Embryonic facial prominence (tissue), 1 donor: ENCODE results near the gene JMJD7.
A peak's percentile ranks its signal among the peaks of the same experiment; 100 is the strongest.

Experiments used
- DNase-seq: peaks from one replicate; pipeline ENCODE4 v3.0.0-alpha.2; 2016; ENCODE audit errors: extremely low spot score

The JMJD7 gene

GRCh38 chr15:41827880-41828806, at the start of gene JMJD7:
Gene JMJD7 (plus strand): TSS chr15:41828092. CDS start chr15:41828125, 33 bp downstream.
- peak; percentile 62 for DNase-seq

- DNase-seq, result no peak
Measured at GRCh38 chr15:41778521-41778920, 49.4 kb upstream of the JMJD7 start.

- DNase-seq, result no peak
Measured at GRCh38 chr15:41779662-41780157, 48.2 kb upstream of the JMJD7 start.

- DNase-seq, result no peak
Measured at GRCh38 chr15:41780266-41780665, 47.6 kb upstream of the JMJD7 start.

DNA sequence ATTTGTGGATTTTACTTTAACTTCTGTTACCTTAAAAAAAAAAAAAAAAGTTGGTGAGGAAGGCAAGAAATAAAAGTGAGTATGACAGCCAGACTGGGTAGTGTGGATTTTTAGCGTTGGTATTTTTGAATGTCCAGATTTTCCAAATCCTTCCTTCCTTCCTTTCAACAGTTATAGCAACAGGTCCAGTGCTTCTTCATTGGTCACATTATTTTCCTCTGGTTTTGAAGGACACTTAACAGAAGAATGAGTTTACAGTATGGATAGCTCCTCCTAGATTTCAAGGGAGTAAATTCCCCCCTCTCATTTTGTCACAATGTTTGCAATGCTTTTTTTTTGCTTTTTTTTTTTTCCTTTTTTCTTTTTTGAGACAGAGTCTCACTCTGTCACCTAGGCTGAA, 47.2 kb upstream of the JMJD7 start:
- no peak for DNase-seq

GRCh38 chr15:41782371-41783282, 45.3 kb upstream of the JMJD7 start:
- DNase-seq, result no peak

DNA sequence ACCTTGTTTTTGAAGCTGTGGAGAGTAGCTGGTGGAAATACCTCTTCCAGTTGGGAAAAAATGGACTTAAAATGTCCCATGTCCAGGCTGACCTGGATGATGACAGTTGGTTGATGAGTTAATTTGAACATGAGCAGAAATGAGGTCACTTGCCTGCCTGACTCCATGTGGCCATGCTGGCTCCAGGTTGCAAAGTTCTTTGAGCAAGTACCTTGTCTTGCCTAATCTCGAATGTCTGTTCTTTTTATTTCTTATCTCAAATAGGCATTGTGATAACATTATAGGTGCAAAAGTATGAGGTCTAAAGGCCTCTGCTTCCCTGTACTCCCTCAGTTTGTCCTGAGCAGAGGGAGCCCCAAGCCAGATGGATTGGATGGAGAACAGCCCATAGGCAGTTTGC, 44.6 kb upstream of the JMJD7 start:
- DNase-seq, result no peak

DNA sequence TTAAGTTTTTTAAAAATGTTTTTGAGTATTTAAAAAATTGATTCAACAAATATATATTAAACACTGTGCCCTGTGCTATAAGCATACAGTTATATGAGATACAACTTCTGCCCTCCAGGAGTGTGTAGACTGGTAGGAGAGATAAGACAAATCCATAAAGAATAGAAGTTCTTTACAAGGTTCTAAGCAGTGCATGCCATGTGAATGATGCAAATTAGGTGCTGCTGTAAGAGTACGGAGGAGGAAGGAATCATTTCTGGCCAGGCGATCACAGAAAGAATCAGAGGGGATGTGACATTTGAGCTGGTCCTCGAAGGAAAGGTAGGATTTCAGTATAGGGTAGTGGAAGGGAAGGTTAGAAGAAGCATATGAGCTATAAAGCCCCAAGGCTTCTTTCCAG, 39.6 kb upstream of the JMJD7 start:
- DNase-seq, result no peak

GRCh38 chr15:41789236-41789635, 38.7 kb upstream of the JMJD7 start:
- DNase-seq, result no peak

DNA sequence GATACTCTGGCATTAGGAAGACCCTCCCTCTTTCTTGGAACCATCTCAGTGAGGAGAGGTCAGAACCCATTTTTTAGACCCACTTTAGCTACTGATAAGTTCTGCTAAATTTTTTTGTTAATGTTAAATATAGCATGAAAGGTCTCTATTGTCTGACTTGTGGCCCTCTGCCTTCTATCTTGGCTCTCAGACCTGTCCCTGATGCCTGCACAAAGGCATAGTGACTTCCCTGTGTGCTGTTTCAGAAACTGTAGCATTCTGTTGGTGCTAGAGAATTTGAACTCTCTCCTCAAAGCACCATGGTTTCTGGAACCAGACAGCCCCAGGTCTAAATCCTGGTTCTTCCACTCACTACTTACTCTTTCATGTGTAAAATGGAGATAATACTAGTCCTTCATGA, 38.2 kb upstream of the JMJD7 start:
- DNase-seq, result no peak

DNA sequence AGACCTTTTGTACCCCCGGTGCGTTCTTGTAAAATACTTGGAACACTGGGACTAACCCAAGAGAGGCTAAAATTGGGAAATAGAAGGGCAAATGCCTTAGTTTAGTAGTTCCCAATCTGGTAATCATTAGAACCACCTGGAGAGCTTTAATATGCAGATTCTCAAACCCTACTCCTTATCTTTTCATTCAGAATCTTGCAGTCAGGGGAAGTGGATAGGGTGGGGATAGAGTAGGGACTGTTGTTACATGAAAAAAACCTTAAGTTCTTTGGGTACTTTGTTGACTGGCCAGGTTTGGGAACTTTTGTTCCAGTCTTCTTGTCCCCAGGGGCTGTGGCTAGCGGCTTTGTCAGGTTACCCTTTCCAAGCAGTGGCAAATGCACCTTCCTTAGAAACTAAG, 37.7 kb upstream of the JMJD7 start:
- no peak for DNase-seq

DNA sequence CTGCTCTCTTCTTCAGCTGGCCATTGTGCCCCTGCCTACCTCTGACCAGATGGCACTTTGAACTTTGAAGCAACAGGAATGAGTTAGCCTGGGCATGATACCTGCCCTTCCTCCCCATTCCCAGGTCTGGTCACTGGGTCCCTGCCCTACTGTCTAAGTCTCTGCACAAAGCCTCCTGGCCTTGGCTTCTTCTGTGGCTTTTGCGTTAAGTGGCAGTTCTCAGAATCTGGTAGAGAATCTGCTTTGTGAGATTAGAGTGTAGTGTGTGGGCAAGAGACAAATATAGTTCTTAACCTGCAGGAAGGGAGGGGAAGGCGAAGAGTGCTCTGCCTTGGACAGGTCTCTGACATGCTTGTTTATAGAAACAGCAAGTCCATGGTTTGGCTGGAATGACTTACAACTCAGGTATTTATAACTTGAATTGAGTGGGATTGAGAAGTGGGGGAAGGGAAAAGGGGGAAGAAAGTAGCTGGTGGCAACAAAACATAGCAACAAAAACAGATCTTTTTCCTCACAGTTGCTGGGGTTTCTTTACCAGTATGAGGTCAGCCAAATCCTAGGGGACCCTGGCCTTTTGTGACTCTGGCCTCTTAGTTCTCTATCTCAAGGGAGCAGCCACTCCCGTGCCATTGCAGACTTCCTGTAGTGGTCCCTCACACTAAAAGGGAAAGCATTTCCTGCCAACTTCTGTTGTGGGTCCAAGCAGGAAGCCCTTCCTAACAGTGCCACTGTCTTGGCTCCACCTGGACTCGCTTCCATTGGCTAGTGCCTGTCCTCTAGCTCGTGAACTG, 36.9 kb upstream of the JMJD7 start:
- no peak for DNase-seq

- no peak for DNase-seq
Measured at GRCh38 chr15:41791547-41791937, 36.4 kb upstream of the JMJD7 start.

GRCh38 chr15:41792000-41792637, 35.8 kb upstream of the JMJD7 start:
- DNase-seq, result no peak

DNA sequence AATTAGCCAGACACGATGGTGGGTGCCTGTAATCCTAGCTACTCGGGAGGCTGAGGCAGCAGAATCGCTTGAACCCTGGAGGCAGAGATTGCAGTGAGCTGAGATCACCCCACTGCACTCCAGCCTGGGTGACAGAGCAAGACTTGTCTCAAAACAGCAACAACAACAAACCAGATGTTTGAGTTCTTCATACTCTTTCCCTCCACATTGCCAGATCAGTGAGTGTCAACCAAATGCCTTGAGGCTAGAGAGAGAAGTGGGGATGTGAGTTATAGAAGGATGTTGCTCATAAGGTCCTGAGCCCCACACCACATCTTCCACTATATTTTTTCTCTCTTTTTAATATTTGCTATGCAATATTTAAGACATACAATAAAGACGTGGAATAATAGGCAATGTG, 33.8 kb upstream of the JMJD7 start:
- DNase-seq, result no peak

DNA sequence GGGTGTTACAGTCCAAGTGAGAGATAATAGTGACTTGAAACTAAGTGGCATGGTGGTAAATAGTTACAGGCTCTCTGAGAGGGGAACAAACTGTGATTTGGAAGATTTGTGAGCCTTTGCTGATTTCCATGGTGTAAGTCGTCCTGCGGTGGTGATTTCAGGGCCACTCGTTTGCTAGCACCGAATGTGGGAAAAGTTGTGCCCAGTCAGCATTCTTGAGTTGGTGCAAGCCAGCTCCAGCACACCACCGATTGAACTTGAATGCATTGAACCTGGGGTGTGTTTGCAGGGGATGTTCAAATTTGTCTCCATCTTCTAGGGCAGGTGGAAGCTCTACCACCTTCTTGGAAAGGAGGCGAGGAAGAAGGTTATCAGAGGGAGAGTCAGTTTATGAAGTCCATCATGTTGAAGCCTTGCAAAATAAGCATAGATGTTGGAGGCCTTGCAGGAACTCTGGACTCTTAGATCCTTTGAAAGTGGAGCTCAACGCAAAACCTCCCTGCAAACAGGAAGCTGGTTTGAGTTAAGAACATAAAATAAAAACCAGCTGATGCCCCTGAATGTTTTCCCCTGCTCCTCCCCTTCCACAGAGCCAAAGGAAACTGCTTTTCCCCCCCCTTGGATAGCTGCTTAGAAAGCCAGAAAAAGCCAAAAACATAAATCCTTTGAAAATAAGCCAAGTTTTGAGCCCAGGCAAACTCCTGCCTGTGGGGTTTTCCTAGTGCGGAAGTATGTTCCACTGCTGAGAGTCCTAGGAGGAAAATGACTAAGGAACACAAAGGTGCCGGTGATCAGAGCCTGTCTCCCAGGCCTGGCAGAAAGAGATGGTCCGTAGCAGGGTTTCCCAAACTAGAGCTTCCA, 31.7 kb upstream of the JMJD7 start:
- DNase-seq, result peak; percentile 77

DNA sequence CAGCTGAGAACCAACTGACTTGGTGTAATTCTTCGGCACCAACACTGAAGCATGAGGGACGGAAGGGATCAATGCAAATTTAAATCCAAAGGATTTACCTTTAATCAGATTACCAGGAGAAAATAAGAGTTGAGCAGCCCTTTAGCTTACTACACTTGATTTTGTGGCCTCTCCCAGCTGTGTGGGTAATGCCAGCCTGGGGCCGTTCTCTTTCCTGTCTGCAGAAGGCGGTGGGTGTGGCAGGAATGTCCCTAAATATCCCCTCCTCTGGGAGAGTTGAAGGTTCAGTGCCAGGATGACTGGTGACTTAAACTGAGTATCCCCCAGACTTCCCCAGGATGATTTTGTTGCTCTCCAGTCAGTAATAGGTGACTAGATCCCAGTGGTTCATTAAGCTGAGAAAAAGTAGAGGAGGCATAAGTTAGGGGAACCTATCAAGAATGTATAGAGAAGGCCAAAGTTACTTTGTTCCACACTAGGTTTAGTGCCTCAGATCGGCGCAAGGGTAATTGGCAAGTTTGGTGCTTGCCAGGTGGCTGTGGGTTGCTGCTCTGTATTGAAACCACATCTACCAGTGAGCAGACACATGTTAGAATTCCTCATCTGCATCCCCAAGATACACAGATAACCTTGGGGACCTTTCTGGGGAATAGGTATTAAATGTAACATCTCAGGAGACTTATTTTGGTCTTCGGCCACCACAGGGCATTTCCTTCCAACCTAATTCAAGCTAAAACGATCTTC, 30.5 kb upstream of the JMJD7 start:
- no peak for DNase-seq

- no peak for DNase-seq
Measured at GRCh38 chr15:41798607-41799487, 29.0 kb upstream of the JMJD7 start.

DNA sequence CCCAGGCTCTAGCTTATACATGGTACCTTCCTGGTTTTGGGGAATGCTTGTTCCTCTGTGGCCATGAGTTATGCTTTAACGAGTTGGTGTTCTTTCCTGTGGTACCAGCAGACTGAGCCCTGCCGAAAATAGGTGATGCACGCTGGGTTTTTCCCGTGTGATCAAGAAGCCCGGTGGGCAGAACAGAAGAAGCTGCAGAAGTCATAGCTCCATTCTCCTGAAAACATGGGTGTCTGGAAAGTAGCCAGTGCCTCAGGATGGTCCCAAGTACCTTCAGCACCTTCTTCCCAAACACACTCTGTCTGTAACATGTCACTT, 28.4 kb upstream of the JMJD7 start:
- no peak for DNase-seq
